Ovary (tissue), 3 donors: Measurements from ENCODE around the gene INTS3.

Source experiments
- CTCF ChIP-seq, 3 donors: fragments of 450-650 bp in 2 of 3; fragments of 200-600 bp in 1 of 3; IDR thresholded peaks; one replicate each; pipeline versions ENCODE4 v1.5.1 to v1.8.0; 2016 to 2022; ENCODE audit warnings: antibody characterized with exemption in 3 of 3, mild to moderate bottlenecking in 1 of 3
- EP300 ChIP-seq: sonication (generic); formaldehyde crosslinking; IDR thresholded peaks from one replicate; pipeline ENCODE4 v1.6.1; 2017; ENCODE audit warnings: antibody characterized with exemption
- POLR2A ChIP-seq: fragments of 450-650 bp; IDR thresholded peaks from one replicate; pipeline ENCODE4 v1.6.1; 2017; ENCODE audit warnings: antibody characterized with exemption, mild to moderate bottlenecking, moderate library complexity
- donor health status: DM: no; HTN: no; CAD: no.

GRCh38 chr1:153745417-153745816 is 17.6 kb downstream of the INTS3 start:
- TF ChIP-seq CTCF (IDR thresholded peaks at IDR 0.05) (no peak), EP300 (no peak), POLR2A (no peak)
